H1 (cell line): ENCODE measurements around the gene WDR31. TPM values are rescaled to one million over a fixed set of nuclear protein-coding genes. Genes with fewer than 3 reads are reported as not detected.

Experiments
- CTCF ChIP-seq, 3 experiments: IDR thresholded peaks; 1 replicate in 2 of 3; 2 replicates in 1 of 3; pipeline versions ENCODE4 v1.5.1 to v1.6.1; 2011; ENCODE audit warnings: low read length in 3 of 3, mild to moderate bottlenecking in 3 of 3, inconsistent platforms in 2 of 3, low read depth in 1 of 3, moderate library complexity in 1 of 3; ENCODE audit not compliant: insufficient read depth in 1 of 3; ENCODE audit errors: control extremely low read depth in 1 of 3
- polyA plus RNA-seq, 7 experiments: library from polyadenylated mRNA; depleted of rRNA in 3 of 7; stranded (reverse) in 5 of 7; unstranded in 2 of 7; fragments of >200 nt in 5 of 7; fragments of 200-250 nt in 2 of 7; gene quantifications; 1 replicate in 5 of 7; 2 replicates in 1 of 7; 4 replicates in 1 of 7; pipeline versions ENCODE4 v1.2.1 to v1.2.3, GENCODE V29; 2011 to 2013; ENCODE audit warnings: missing spikeins in 2 of 7, mixed read lengths in 2 of 7
- total RNA-seq: library from RNA; stranded (reverse); fragmentation: NEBNext Ultra II Directional; extraction: Animal tissue kit (Norgen Biotek cat#: 25700); gene quantifications from 2 replicates; pipeline ENCODE4 v1.2.1, GENCODE V29; 2021

Gene WDR31
- total and polyA plus RNA-seq, 2 of the 8 experiments (the other 6 are each of a cell fraction or from before 2014, with no cell fraction given), result 0.27 to 0.28 TPM

- TF ChIP-seq CTCF (IDR thresholded peaks at IDR 0.05; ENCODE audit: control extremely low read depth in 1 of 3, insufficient read depth in 1 of 3, low read depth in 1 of 3, low read length in 3 of 3), result no peak
Measured at GRCh38 chr9:113275157-113276131, 64.6 kb downstream of the WDR31 start, which contains the start of the genes CDC26 and PRPF4 (continued).
